Smooth muscle cell (in vitro differentiated cells): Measurements from ENCODE around the gene C2orf66. TPM values are rescaled to one million over a fixed set of nuclear protein-coding genes. Genes with fewer than 3 reads are reported as not detected.

Source experiments
- DNase-seq: peaks from one replicate; lab custom pipeline; 2025; ENCODE audit not compliant: unreplicated experiment; lab: John Stamatoyannopoulos, UW
- H2AFZ ChIP-seq: fragments of 200-600 bp; sonication (generic); 2 replicates; pipeline ENCODE4 v1.6.0; 2016; ENCODE audit warnings: antibody characterized with exemption, low read depth, mild to moderate bottlenecking
- H3F3A ChIP-seq: fragments of 200-600 bp; sonication (generic); 2 replicates; pipeline ENCODE4 v1.6.0; 2017; ENCODE audit warnings: antibody characterized with exemption, low read depth
- H3K27ac ChIP-seq: fragments of 200-600 bp; sonication (generic); 2 replicates; pipeline ENCODE4 v1.5.1; 2016; ENCODE audit warnings: low read depth, mild to moderate bottlenecking
- H3K27me3 ChIP-seq: fragments of 200-600 bp; sonication (generic); 2 replicates; pipeline ENCODE4 v1.6.1; 2016; ENCODE audit warnings: low read depth, mild to moderate bottlenecking
- H3K36me3 ChIP-seq: fragments of 200-600 bp; sonication (generic); 2 replicates; pipeline ENCODE4 v1.5.1; 2016; ENCODE audit warnings: low read depth
- H3K4me1 ChIP-seq: fragments of 200-600 bp; sonication (generic); 2 replicates; pipeline ENCODE4 v1.5.1; 2016; ENCODE audit warnings: low read depth
- H3K4me2 ChIP-seq: fragments of 200-600 bp; sonication (generic); 2 replicates; pipeline ENCODE4 v1.6.0; 2016; ENCODE audit warnings: mild to moderate bottlenecking
- H3K4me3 ChIP-seq: fragments of 200-600 bp; sonication (generic); 2 replicates; pipeline ENCODE4 v1.5.1; 2016; ENCODE audit warnings: mild to moderate bottlenecking
- H3K79me2 ChIP-seq: fragments of 200-600 bp; sonication (generic); 2 replicates; pipeline ENCODE4 v1.6.0; 2016; ENCODE audit warnings: low read depth, mild to moderate bottlenecking
- H3K9ac ChIP-seq: fragments of 200-600 bp; sonication (generic); 2 replicates; pipeline ENCODE4 v1.6.0; 2016; ENCODE audit warnings: low read depth
- H3K9me3 ChIP-seq: fragments of 200-600 bp; sonication (generic); replicated peaks from 2 replicates; pipeline ENCODE4 v1.5.1; 2016; ENCODE audit warnings: low read depth
- H4K20me1 ChIP-seq: fragments of 200-600 bp; sonication (generic); 2 replicates; pipeline ENCODE4 v1.6.0; 2016; ENCODE audit warnings: low read depth
- whole genome bisulfite sequencing: methylation state at CpG from one replicate; pipeline ENCODE4 v1.1.7; 2016; ENCODE audit warnings: low lambda C conversion rate; 5-methylcytosine and 5-hydroxymethylcytosine counted together
- polyA plus RNA-seq: library from polyadenylated mRNA; unstranded; fragments of >200 nt; fragmentation: Nextera tagmentation; extraction: Ambion mirVana; gene quantifications from 2 replicates; pipeline ENCODE4 v1.2.1, GENCODE V29; 2016
- total RNA-seq: library from RNA; depleted of rRNA; stranded (reverse); fragments of >200 nt; gene quantifications from 2 replicates; pipeline ENCODE4 v1.2.3, GENCODE V29; 2014
- TF ChIP-seq, protein P1 (sequence below): fragments of 200-600 bp; sonication (generic); IDR thresholded peaks from 2 replicates; pipeline ENCODE4 v1.5.1; 2017; ENCODE audit warnings: borderline replicate concordance, mild to moderate bottlenecking, antibody characterized with exemption; ENCODE audit not compliant: insufficient read depth, poor library complexity, severe bottlenecking

Gene C2orf66
- total and polyA plus RNA-seq, 2 experiments from 2014 or later = 1.2 TPM; not detected in 1

DNA sequence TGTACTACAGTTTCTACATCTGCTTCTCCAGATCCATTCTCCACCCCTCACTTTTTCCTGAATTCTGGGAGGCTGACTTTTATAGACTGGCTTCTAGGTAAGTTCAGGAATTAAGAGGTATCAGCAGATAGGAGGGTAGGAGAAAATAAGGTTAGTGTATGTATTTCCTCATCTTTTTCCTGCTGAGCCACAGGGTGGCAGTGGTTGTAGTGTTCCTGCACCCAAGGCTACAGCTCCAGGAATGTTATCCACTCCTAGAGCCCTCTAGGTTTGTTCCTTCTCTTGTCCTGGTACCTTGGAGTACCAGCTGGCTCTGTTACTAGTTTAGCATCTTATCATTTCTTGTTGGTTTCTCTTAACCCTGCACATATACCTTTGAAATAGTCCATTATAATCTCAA, 40.7 kb upstream of the C2orf66 start:
- Histone ChIP-seq H3K9ac (no peak overlapping the region), H3K79me2 (no peaks in the 10 kb centered on the region), H3K27ac (no peak overlapping the region), H3K9me3 (no peaks in the 10 kb centered on the region), H4K20me1 (peaks cover 4% of the 10 kb centered on the region), H3K27me3 (peaks cover 12% of the 10 kb centered on the region), H3K4me1 (no peaks in the 10 kb centered on the region), H2AFZ (no peak overlapping the region), H3F3A (no peaks in the 10 kb centered on the region), H3K4me3 (no peak overlapping the region), H3K4me2 (no peak overlapping the region), H3K36me3 (peaks cover 12% of the 10 kb centered on the region)
- TF ChIP-seq, protein P1, sequence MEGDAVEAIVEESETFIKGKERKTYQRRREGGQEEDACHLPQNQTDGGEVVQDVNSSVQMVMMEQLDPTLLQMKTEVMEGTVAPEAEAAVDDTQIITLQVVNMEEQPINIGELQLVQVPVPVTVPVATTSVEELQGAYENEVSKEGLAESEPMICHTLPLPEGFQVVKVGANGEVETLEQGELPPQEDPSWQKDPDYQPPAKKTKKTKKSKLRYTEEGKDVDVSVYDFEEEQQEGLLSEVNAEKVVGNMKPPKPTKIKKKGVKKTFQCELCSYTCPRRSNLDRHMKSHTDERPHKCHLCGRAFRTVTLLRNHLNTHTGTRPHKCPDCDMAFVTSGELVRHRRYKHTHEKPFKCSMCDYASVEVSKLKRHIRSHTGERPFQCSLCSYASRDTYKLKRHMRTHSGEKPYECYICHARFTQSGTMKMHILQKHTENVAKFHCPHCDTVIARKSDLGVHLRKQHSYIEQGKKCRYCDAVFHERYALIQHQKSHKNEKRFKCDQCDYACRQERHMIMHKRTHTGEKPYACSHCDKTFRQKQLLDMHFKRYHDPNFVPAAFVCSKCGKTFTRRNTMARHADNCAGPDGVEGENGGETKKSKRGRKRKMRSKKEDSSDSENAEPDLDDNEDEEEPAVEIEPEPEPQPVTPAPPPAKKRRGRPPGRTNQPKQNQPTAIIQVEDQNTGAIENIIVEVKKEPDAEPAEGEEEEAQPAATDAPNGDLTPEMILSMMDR = peak; percentile 12
- DNase-seq = no peak

DNA sequence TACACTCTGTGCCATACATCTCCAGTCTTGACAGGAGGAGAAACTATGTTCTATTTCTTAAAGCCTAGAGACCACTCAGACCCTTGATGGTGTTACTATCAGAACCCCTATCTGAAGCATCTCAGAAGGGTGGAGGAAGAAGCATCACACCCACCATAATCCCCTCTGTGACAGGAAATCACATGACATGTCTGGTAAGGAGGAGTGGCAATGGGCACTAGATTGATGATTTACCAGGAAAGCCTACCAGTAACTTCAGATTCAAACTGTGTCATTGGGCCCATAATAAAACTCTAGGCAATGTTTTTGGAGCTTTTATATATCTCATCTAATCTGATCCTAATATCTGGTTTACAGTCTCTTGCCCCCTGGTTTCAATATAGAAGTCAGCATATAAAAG, 37.1 kb upstream of the C2orf66 start:
- Histone ChIP-seq H4K20me1 (no peaks in the 10 kb centered on the region), H3K27me3 (peaks cover 2% of the 10 kb centered on the region), H3K4me2 (no peak overlapping the region), H3K4me1 (no peaks in the 10 kb centered on the region), H3K4me3 (no peak overlapping the region), H3K9me3 (no peaks in the 10 kb centered on the region), H3K79me2 (no peaks in the 10 kb centered on the region), H3K27ac (no peak overlapping the region), H3K9ac (no peak overlapping the region), H3K36me3 (peaks cover 22% of the 10 kb centered on the region), H3F3A (no peaks in the 10 kb centered on the region), H2AFZ (no peak overlapping the region)
- DNase-seq = no peak
- TF ChIP-seq, protein P1 = no peak

DNA sequence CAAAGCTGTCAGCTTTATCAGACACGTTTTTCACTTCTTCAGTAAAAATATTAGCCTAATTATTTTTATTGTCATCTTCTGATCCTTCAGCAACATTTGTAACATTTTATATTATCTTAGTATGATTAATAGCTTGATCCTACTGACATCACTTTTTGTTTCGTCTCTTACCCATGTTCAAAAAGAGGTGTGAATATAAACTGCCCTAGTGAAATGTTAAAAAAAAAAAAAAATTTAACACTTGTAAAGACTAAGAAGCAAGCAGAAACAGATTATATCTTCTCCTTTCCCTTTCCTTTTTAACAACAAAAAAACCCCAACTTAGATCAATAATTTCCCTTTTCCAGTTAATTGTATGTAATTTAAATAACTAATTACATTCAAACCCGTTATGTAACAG, 36.2 kb upstream of the C2orf66 start:
- Histone ChIP-seq H3K9ac (no peak overlapping the region), H3K79me2 (no peaks in the 10 kb centered on the region), H3F3A (no peaks in the 10 kb centered on the region), H3K4me3 (no peak overlapping the region), H2AFZ (no peak overlapping the region), H3K27ac (no peak overlapping the region), H3K27me3 (no peaks in the 10 kb centered on the region), H3K36me3 (peaks cover 26% of the 10 kb centered on the region), H4K20me1 (no peaks in the 10 kb centered on the region), H3K4me2 (no peak overlapping the region), H3K9me3 (no peaks in the 10 kb centered on the region), H3K4me1 (no peaks in the 10 kb centered on the region)
- TF ChIP-seq, protein P1 = no peak
- DNase-seq = no peak
- WGBS = 98% methylated on average over 3 of the region's 3 CpGs

DNA sequence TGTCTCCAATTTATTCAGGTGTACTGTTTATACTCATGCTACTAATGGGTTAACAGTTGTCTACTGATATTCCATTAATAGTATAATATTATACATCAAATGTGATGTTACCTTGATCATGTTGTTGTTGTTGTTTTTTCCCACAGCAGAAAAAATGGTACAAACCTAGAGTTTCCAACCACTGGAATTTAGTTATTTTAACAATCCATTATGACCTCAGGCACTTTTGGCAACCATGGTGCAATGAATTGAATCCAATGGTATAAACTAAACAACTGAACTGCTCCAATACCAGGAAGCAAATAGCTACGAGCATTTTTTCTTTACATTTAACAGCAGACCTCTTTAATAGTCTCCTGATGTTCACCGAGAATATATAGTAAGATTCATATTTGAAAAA, 31.0 kb upstream of the C2orf66 start:
- no peaks in the 10 kb centered on the region for H3K27me3 ChIP-seq
- no peak overlapping the region for H3K4me2 ChIP-seq
- no peak overlapping the region for H3K27ac ChIP-seq
- no peaks in the 10 kb centered on the region for H3K4me1 ChIP-seq
- H2AFZ ChIP-seq = no peak overlapping the region
- no peaks in the 10 kb centered on the region for H3K79me2 ChIP-seq
- no peak for DNase-seq
- TF ChIP-seq, protein P1 = no peak
- H3K36me3 ChIP-seq = peaks cover 14% of the 10 kb centered on the region
- H3F3A ChIP-seq = no peaks in the 10 kb centered on the region
- WGBS = 95% methylated on average over 2 of the region's 2 CpGs
- H3K4me3 ChIP-seq = no peak overlapping the region
- H3K9ac ChIP-seq = no peak overlapping the region
- no peaks in the 10 kb centered on the region for H4K20me1 ChIP-seq
- H3K9me3 ChIP-seq = no peaks in the 10 kb centered on the region
